Naive thymus-derived CD8-positive, alpha-beta T cell (primary cell): ENCODE results near the gene ZNF467. TPM values are rescaled to one million over a fixed set of nuclear protein-coding genes. Genes with fewer than 3 reads are reported as not detected.

ENCODE experiments used
- ATAC-seq, 2 donors: fragments of 150-1000 bp; cut with Tn5 transposase in 1 of 2; sonication (Bioruptor Pico), chemical (Tn5 transposase) in 1 of 2; 1 replicate in 1 of 2; 2 replicates in 1 of 2; pipeline ENCODE4 v1.10.0; 2021; ENCODE audit warnings: mild to moderate bottlenecking in 2 of 2, moderate library complexity in 2 of 2
- POLR2A ChIA-PET: fragments of 350-600 bp; sonication (Branson Sonifier 250); formaldehyde crosslinking; loops from one replicate; lab custom pipeline; 2021; ENCODE audit warnings: antibody characterized with exemption; lab: Charles Lee
- DNase-seq, 10 donors: peaks; one replicate each; pipeline versions ENCODE4 v3.0.0 to v3.0.0-alpha.2; 2020 to 2022
- H3K27ac Mint-ChIP-seq, 10 donors: one replicate each; pipeline ENCODE4 v1.8.0; 2020 to 2022; ENCODE audit warnings: mild to moderate bottlenecking in 10 of 10, mixed read lengths in 10 of 10, moderate library complexity in 4 of 10, inconsistent platforms in 1 of 10
- H3K27me3 Mint-ChIP-seq, 5 donors: one replicate each; pipeline ENCODE4 v1.8.0; 2021 to 2022; ENCODE audit warnings: mixed read lengths in 5 of 5
- H3K36me3 Mint-ChIP-seq, 3 donors: one replicate each; pipeline ENCODE4 v1.8.0; 2020 to 2022; ENCODE audit warnings: mixed read lengths in 3 of 3, mild to moderate bottlenecking in 2 of 3, inconsistent platforms in 1 of 3
- H3K4me1 Mint-ChIP-seq, 4 donors: one replicate each; pipeline ENCODE4 v1.8.0; 2021 to 2022; ENCODE audit warnings: mixed read lengths in 4 of 4
- H3K4me3 Mint-ChIP-seq, 10 donors: one replicate each; pipeline ENCODE4 v1.8.0; 2020 to 2022; ENCODE audit warnings: mild to moderate bottlenecking in 10 of 10, mixed read lengths in 10 of 10, moderate library complexity in 6 of 10, inconsistent platforms in 1 of 10
- H3K9me3 Mint-ChIP-seq, 9 donors: one replicate each; pipeline ENCODE4 v1.8.0; 2020 to 2022; ENCODE audit warnings: mixed read lengths in 9 of 9, mild to moderate bottlenecking in 3 of 9, inconsistent platforms in 1 of 9, moderate library complexity in 1 of 9
- polyA plus RNA-seq, 3 donors: library from polyadenylated mRNA; unstranded; fragments of 300-500 nt; fragmentation: Illumina TruSeq; gene quantifications; one replicate each; pipeline ENCODE4 v1.2.3, GENCODE V29; 2021
- total RNA-seq, 8 experiments: library from RNA in 2 of 8; stranded (reverse) in 2 of 8; gene quantifications; one replicate each; pipeline ENCODE4 v1.2.3 and lab custom pipeline; 2021 to 2026

The ZNF467 gene
- total and polyA plus RNA-seq, 5 experiments from 2014 or later: 0.88 to 4.8 (median 2.4) TPM

- Mint-ChIP-seq H3K4me3 (no peak overlapping the region), H3K4me1 (peaks cover 0 to 20% (median 9%) of the 10 kb centered on the region in 4 donors), H3K9me3 (no peaks in the 10 kb centered on the region), H3K36me3 (no peaks in the 10 kb centered on the region), H3K27ac (no peak overlapping the region), H3K27me3 (no peaks in the 10 kb centered on the region)
- ATAC-seq (no peak), DNase-seq (no peak)
- POLR2A ChIA-PET: no interaction called here
These were observed 42.4 kb upstream of the ZNF467 start for GRCh38 chr7:149815661-149816266.

- H3K36me3 Mint-ChIP-seq: no peaks in the 10 kb centered on the region
- no peaks in the 10 kb centered on the region for H3K27me3 Mint-ChIP-seq
- no peak overlapping the region for H3K4me3 Mint-ChIP-seq
- peaks cover 0 to 20% (median 9%) of the 10 kb centered on the region in 4 donors for H3K4me1 Mint-ChIP-seq
- ATAC-seq: no peak
- POLR2A ChIA-PET: no interaction called here
- no peak overlapping the region for H3K27ac Mint-ChIP-seq
- no peaks in the 10 kb centered on the region for H3K9me3 Mint-ChIP-seq
- DNase-seq: no peak
These were observed 41.7 kb upstream of the ZNF467 start for GRCh38 chr7:149815121-149815520.

- ATAC-seq (no peak), DNase-seq (no peak)
- no peak overlapping the region for H3K27ac Mint-ChIP-seq
- no peaks in the 10 kb centered on the region for H3K27me3 Mint-ChIP-seq
- no peaks in the 10 kb centered on the region for H3K36me3 Mint-ChIP-seq
- POLR2A ChIA-PET: no interaction called here
- no peaks in the 10 kb centered on the region for H3K9me3 Mint-ChIP-seq
- H3K4me3 Mint-ChIP-seq: no peak overlapping the region
- H3K4me1 Mint-ChIP-seq: peaks cover 0 to 20% (median 11%) of the 10 kb centered on the region in 4 donors
These were observed 41.1 kb upstream of the ZNF467 start for GRCh38 chr7:149814494-149814893.

GRCh38 chr7:149813254-149814035, 40.1 kb upstream of the ZNF467 start:
- DNase-seq (peak in 1 of 10 donors; percentile 15), ATAC-seq (peak in 1 of 2 donors; percentile 58)
- H3K9me3 Mint-ChIP-seq: no peaks in the 10 kb centered on the region
- no peaks in the 10 kb centered on the region for H3K27me3 Mint-ChIP-seq
- H3K4me1 Mint-ChIP-seq: peaks cover 0 to 20% (median 11%) of the 10 kb centered on the region in 4 donors
- POLR2A ChIA-PET: no interaction called here
- H3K27ac Mint-ChIP-seq: peak overlapping the region in 2 of 10 donors; percentile 28 to 61
- H3K36me3 Mint-ChIP-seq: no peaks in the 10 kb centered on the region
- no peak overlapping the region for H3K4me3 Mint-ChIP-seq

- Mint-ChIP-seq H3K27ac (no peak overlapping the region), H3K4me3 (no peak overlapping the region), H3K9me3 (no peaks in the 10 kb centered on the region), H3K36me3 (no peaks in the 10 kb centered on the region), H3K27me3 (no peaks in the 10 kb centered on the region), H3K4me1 (peaks cover 0 to 23% (median 14%) of the 10 kb centered on the region in 4 donors)
- no peak for ATAC-seq
- POLR2A ChIA-PET: no interaction called here
- DNase-seq: no peak
These were observed 38.6 kb upstream of the ZNF467 start for GRCh38 chr7:149811831-149812490.

GRCh38 chr7:149811221-149811620, 37.8 kb upstream of the ZNF467 start:
- Mint-ChIP-seq H3K4me3 (no peak overlapping the region), H3K4me1 (peaks cover 0 to 23% (median 14%) of the 10 kb centered on the region in 4 donors), H3K36me3 (no peaks in the 10 kb centered on the region), H3K9me3 (no peaks in the 10 kb centered on the region), H3K27ac (no peak overlapping the region), H3K27me3 (no peaks in the 10 kb centered on the region)
- DNase-seq (no peak), ATAC-seq (no peak)
- POLR2A ChIA-PET: no interaction called here

GRCh38 chr7:149809215-149809614, 35.8 kb upstream of the ZNF467 start:
- H3K9me3 Mint-ChIP-seq: no peaks in the 10 kb centered on the region
- no peak for DNase-seq
- no peaks in the 10 kb centered on the region for H3K27me3 Mint-ChIP-seq
- ATAC-seq: no peak
- POLR2A ChIA-PET: interaction anchor here (1.2 kb wide), 1 partner anchor 10 kb away, joined by 5 read pairs; no protein-coding TSS in a partner anchor
- H3K4me1 Mint-ChIP-seq: peaks cover 0 to 23% (median 14%) of the 10 kb centered on the region in 4 donors
- H3K27ac Mint-ChIP-seq: no peak overlapping the region
- no peak overlapping the region for H3K4me3 Mint-ChIP-seq
- no peaks in the 10 kb centered on the region for H3K36me3 Mint-ChIP-seq

- Mint-ChIP-seq H3K4me3 (no peak overlapping the region), H3K27ac (no peak overlapping the region), H3K27me3 (no peaks in the 10 kb centered on the region), H3K9me3 (no peaks in the 10 kb centered on the region), H3K36me3 (no peaks in the 10 kb centered on the region), H3K4me1 (peaks cover 0 to 15% (median 10%) of the 10 kb centered on the region in 4 donors)
- ATAC-seq (no peak), DNase-seq (no peak)
- POLR2A ChIA-PET: no interaction called here
These were observed 34.9 kb upstream of the ZNF467 start for GRCh38 chr7:149808311-149808710.

- H3K4me1 Mint-ChIP-seq: peaks cover 0 to 8% (median 4%) of the 10 kb centered on the region in 4 donors
- H3K36me3 Mint-ChIP-seq: no peaks in the 10 kb centered on the region
- ATAC-seq: no peak
- H3K27me3 Mint-ChIP-seq: no peaks in the 10 kb centered on the region
- peak overlapping the region in 1 of 10 donors; percentile 70 for H3K27ac Mint-ChIP-seq
- H3K9me3 Mint-ChIP-seq: no peaks in the 10 kb centered on the region
- H3K4me3 Mint-ChIP-seq: no peak overlapping the region
- DNase-seq: no peak
- POLR2A ChIA-PET: no interaction called here
These were observed 33.3 kb upstream of the ZNF467 start for GRCh38 chr7:149806726-149807125.

GRCh38 chr7:149804106-149804505, 30.7 kb upstream of the ZNF467 start:
- DNase-seq: no peak
- Mint-ChIP-seq H3K27ac (peak overlapping the region in 1 of 10 donors; percentile 28), H3K36me3 (no peaks in the 10 kb centered on the region), H3K4me3 (no peak overlapping the region), H3K4me1 (peaks cover 0 to 8% (median 3%) of the 10 kb centered on the region in 4 donors), H3K27me3 (no peaks in the 10 kb centered on the region), H3K9me3 (no peaks in the 10 kb centered on the region)
- ATAC-seq: no peak
- POLR2A ChIA-PET: no interaction called here

GRCh38 chr7:149803551-149804074, 30.2 kb upstream of the ZNF467 start:
- Mint-ChIP-seq H3K4me1 (peaks cover 0 to 8% (median 4%) of the 10 kb centered on the region in 4 donors), H3K36me3 (no peaks in the 10 kb centered on the region), H3K27ac (no peak overlapping the region), H3K4me3 (no peak overlapping the region), H3K27me3 (no peaks in the 10 kb centered on the region), H3K9me3 (no peaks in the 10 kb centered on the region)
- POLR2A ChIA-PET: no interaction called here
- DNase-seq (no peak), ATAC-seq (no peak)

GRCh38 chr7:149802966-149803365, 29.6 kb upstream of the ZNF467 start:
- H3K4me3 Mint-ChIP-seq: no peak overlapping the region
- no peaks in the 10 kb centered on the region for H3K36me3 Mint-ChIP-seq
- ATAC-seq: no peak
- no peak for DNase-seq
- peaks cover 0 to 8% (median 4%) of the 10 kb centered on the region in 4 donors for H3K4me1 Mint-ChIP-seq
- H3K27ac Mint-ChIP-seq: no peak overlapping the region
- no peaks in the 10 kb centered on the region for H3K27me3 Mint-ChIP-seq
- no peaks in the 10 kb centered on the region for H3K9me3 Mint-ChIP-seq
- POLR2A ChIA-PET: no interaction called here

GRCh38 chr7:149801816-149802215, 28.4 kb upstream of the ZNF467 start:
- no peaks in the 10 kb centered on the region for H3K9me3 Mint-ChIP-seq
- H3K4me1 Mint-ChIP-seq: peaks cover 0 to 2% (median under 1%) of the 10 kb centered on the region in 4 donors
- POLR2A ChIA-PET: no interaction called here
- no peak overlapping the region for H3K27ac Mint-ChIP-seq
- no peaks in the 10 kb centered on the region for H3K27me3 Mint-ChIP-seq
- ATAC-seq (no peak), DNase-seq (no peak)
- H3K4me3 Mint-ChIP-seq: no peak overlapping the region
- no peaks in the 10 kb centered on the region for H3K36me3 Mint-ChIP-seq
